ENCODE results near the gene NADK2.

DNA sequence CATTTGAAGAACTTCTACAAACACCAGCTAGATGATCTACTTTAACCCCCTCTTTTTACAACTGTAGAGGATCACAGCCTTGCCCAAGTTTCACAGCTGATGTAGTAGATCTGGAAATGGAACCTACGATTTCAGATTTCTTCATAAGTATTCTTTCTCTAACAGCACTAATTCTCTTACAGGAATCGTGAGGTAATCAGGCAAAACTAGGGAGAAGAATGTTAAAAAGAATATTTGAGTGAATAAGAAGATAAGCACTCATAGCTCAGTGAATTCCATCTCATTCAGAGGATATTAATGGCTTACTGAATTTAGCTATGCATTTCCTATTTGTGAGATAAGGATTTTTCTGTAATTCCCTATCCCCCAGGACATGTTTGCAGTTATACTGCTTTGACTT, 42.1 kb downstream of the NADK2 start:
- TF ChIP-seq, protein P1, sequence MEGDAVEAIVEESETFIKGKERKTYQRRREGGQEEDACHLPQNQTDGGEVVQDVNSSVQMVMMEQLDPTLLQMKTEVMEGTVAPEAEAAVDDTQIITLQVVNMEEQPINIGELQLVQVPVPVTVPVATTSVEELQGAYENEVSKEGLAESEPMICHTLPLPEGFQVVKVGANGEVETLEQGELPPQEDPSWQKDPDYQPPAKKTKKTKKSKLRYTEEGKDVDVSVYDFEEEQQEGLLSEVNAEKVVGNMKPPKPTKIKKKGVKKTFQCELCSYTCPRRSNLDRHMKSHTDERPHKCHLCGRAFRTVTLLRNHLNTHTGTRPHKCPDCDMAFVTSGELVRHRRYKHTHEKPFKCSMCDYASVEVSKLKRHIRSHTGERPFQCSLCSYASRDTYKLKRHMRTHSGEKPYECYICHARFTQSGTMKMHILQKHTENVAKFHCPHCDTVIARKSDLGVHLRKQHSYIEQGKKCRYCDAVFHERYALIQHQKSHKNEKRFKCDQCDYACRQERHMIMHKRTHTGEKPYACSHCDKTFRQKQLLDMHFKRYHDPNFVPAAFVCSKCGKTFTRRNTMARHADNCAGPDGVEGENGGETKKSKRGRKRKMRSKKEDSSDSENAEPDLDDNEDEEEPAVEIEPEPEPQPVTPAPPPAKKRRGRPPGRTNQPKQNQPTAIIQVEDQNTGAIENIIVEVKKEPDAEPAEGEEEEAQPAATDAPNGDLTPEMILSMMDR (IDR thresholded peaks at IDR 0.05) = no peak
- TF ChIP-seq POLR2A (IDR thresholded peaks at IDR 0.05) = no peak
